ENCODE results near the gene MRPL37. TPM values are rescaled to one million over a fixed set of nuclear protein-coding genes. Genes with fewer than 3 reads are reported as not detected.
"Not testable (repeated sequence)": the region's sequence is repeated elsewhere in the genome, so short reads cannot be mapped to it uniquely, and the experiment has no call there.

The MRPL37 gene
- total RNA-seq, 1 donor from 2014 or later = 96.2 TPM

DNA sequence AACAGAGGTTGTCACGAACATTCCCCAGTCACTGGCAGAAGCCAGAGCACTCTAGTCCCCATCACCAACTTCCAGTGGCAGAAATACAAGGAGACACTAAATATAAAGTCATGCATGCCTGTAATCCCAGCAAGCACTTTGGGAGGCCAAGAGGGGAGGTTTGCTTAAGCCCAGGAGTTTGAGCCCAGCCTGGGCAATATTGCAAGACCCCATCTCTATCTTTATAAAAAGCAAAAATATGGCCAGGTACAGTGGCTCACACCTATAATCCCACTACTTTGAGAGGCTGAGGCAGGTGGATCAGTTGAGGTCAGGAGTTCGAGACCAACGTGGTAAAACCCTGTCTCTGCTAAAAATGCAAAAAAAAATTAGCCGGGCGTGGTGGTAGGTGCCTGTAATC is 6.5 kb upstream of the MRPL37 start:
- Mint-ChIP-seq H3K9me3 (no peaks in the 10 kb centered on the region), H3K4me1 (no peaks in the 10 kb centered on the region), H3K27ac (ENCODE audit: unreplicated experiment) (no peak overlapping the region), H3K4me3 (no peak overlapping the region), H3K36me3 (ENCODE audit: low read depth) (no peaks in the 10 kb centered on the region), H3K27me3 (ENCODE audit: low read depth) (no peaks in the 10 kb centered on the region)
- no peak for DNase-seq (ENCODE audit: low read depth, low spot score)
- TF ChIP-seq, protein P1, sequence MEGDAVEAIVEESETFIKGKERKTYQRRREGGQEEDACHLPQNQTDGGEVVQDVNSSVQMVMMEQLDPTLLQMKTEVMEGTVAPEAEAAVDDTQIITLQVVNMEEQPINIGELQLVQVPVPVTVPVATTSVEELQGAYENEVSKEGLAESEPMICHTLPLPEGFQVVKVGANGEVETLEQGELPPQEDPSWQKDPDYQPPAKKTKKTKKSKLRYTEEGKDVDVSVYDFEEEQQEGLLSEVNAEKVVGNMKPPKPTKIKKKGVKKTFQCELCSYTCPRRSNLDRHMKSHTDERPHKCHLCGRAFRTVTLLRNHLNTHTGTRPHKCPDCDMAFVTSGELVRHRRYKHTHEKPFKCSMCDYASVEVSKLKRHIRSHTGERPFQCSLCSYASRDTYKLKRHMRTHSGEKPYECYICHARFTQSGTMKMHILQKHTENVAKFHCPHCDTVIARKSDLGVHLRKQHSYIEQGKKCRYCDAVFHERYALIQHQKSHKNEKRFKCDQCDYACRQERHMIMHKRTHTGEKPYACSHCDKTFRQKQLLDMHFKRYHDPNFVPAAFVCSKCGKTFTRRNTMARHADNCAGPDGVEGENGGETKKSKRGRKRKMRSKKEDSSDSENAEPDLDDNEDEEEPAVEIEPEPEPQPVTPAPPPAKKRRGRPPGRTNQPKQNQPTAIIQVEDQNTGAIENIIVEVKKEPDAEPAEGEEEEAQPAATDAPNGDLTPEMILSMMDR (conservative IDR thresholded peaks at IDR 0.05) = no peak

DNA sequence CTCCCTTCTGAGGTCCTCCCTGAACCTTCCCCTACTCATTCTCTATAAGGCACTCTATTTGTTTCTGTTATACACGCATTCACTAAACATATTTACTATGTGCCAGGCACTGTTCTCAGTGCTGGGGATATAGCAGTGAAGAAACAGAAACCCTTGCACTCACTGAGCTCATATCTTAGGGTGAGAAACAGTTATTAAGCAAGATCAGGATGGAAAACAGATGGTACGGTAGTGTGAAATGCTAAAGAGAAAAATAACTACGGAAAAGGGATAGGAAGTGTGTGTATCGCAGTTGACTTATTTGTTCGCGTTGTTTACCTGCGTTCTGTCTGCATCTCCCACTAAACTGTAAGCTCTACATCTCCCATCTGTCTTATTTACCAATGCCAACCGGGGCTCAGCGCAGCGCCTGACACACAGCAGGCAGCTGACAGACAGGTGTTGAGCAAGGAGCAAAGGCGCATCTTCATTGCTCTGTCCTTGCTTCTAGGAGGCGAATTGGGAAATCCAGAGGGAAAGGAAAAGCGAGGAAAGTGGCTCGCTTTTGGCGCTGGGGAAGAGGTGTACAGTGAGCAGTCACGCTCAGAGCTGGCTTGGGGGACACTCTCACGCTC is 709 bp upstream of the MRPL37 start:
- Mint-ChIP-seq H3K27ac (ENCODE audit: unreplicated experiment) (no peak overlapping the region), H3K4me3 (peak overlapping the region; percentile 93), H3K9me3 (no peaks in the 10 kb centered on the region), H3K4me1 (peaks cover 34% of the 10 kb centered on the region), H3K27me3 (ENCODE audit: low read depth) (no peaks in the 10 kb centered on the region), H3K36me3 (ENCODE audit: low read depth) (no peaks in the 10 kb centered on the region)
- DNase-seq (ENCODE audit: low read depth, low spot score) = no peak
- TF ChIP-seq, protein P1 (conservative IDR thresholded peaks at IDR 0.05) = no peak

DNA sequence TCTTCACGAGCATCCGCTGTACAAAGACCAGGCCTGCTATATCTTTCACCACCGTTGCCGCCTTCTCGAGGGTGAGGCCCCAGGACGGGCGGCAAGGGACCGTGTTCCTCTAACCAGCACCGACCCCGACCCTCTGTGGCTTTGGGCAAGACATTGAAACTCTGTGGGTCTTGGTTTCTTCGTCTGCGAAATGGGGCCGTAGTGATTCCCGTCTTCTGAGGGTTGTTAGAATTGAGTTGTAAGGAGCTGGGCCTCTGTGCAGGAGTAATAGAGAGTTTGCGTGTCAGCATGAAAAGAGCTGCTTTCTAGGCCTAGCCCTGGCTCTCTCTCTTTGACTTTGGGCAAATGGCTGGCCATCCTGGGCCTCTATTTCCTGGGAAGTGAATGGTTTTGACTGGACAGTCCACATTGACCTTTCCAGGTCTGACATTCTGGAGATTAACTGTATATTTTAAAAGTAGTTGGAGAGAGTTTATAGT is 591 bp downstream of the MRPL37 start:
- no peaks in the 10 kb centered on the region for H3K9me3 Mint-ChIP-seq
- H3K36me3 Mint-ChIP-seq (ENCODE audit: low read depth) = peaks cover 5% of the 10 kb centered on the region
- H3K4me1 Mint-ChIP-seq = peaks cover 34% of the 10 kb centered on the region
- TF ChIP-seq, protein P1 (conservative IDR thresholded peaks at IDR 0.05) = no peak
- no peaks in the 10 kb centered on the region for H3K27me3 Mint-ChIP-seq (ENCODE audit: low read depth)
- H3K4me3 Mint-ChIP-seq = peak overlapping the region; percentile 93
- peak overlapping the region; percentile 97 for H3K27ac Mint-ChIP-seq (ENCODE audit: unreplicated experiment)
- no peak for DNase-seq (ENCODE audit: low read depth, low spot score)

DNA sequence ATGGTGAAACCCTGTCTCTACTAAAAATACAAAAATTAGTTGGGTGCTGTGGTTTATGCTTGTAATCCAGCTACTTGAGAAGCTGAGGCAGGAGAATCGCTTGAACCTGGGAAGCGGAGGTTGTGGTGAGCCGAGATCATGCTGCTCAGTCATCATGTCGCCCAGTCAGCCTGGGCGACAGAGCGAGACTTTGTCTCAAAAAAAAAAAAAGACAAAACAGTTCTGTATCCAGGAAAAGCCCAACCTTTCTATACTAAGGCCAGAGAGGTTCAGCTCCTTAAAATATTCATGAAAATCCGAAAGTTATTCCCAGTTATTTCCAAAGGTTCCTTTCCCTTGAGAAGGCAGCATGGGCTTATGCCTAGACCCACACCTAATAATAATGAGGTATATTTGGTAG is 4.2 kb downstream of the MRPL37 start:
- H3K36me3 Mint-ChIP-seq (ENCODE audit: low read depth) = peaks cover 11% of the 10 kb centered on the region
- no peak overlapping the region for H3K4me3 Mint-ChIP-seq
- no peak for DNase-seq (ENCODE audit: low read depth, low spot score)
- H3K9me3 Mint-ChIP-seq = no peaks in the 10 kb centered on the region
- TF ChIP-seq, protein P1 (conservative IDR thresholded peaks at IDR 0.05) = no peak
- peaks cover 30% of the 10 kb centered on the region for H3K4me1 Mint-ChIP-seq
- H3K27me3 Mint-ChIP-seq (ENCODE audit: low read depth) = no peaks in the 10 kb centered on the region
- H3K27ac Mint-ChIP-seq (ENCODE audit: unreplicated experiment) = no peak overlapping the region

DNA sequence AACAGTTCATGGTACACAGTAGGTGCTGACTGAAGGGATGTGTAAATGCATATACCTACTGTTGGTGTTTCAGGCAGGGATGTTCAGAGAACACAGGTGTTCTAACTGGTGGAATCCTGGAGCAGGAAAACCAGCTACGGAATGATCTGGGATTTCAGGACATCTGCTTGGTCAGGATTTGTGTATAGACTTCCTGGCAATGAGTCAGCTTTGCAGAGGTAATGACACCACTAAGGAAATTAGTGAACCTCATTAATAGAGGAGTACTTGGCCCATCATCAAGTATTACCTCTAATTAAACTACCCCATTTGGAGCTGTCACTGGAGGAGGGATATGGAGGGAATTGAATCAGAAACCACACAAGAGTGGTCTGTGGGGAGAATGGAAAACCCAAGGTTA is 7.3 kb downstream of the MRPL37 start:
- Mint-ChIP-seq H3K9me3 (no peaks in the 10 kb centered on the region), H3K36me3 (ENCODE audit: low read depth) (peaks cover 17% of the 10 kb centered on the region), H3K27me3 (ENCODE audit: low read depth) (no peaks in the 10 kb centered on the region), H3K4me1 (peaks cover 4% of the 10 kb centered on the region), H3K27ac (ENCODE audit: unreplicated experiment) (no peak overlapping the region), H3K4me3 (no peak overlapping the region)
- DNase-seq (ENCODE audit: low read depth, low spot score) = no peak
- TF ChIP-seq, protein P1 (conservative IDR thresholded peaks at IDR 0.05) = no peak

DNA sequence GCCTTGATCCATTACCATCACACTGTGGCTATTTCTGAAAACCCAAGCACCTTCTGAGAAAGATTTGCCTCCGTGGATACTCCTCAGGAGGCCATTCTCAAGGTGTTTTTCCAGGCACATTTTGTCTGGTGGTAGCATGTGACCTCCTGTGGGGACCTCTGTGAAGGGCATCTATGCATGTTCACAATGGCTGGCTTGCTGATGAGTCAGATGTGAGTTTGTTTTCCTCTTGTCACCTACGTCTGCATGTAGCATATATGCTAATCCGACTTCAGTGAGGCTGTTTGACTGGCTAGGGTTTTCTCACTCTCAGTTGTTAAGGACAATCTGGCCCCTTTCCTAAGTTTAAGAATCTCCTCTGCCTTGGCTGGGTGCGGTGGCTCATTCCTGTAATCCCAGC is 7.9 kb downstream of the MRPL37 start:
- H3K27ac Mint-ChIP-seq (ENCODE audit: unreplicated experiment); H3K27me3 Mint-ChIP-seq (ENCODE audit: low read depth); DNase-seq (ENCODE audit: low read depth, low spot score); H3K4me1 Mint-ChIP-seq; H3K9me3 Mint-ChIP-seq; H3K4me3 Mint-ChIP-seq: not testable (repeated sequence)
- peaks cover 17% of the 10 kb centered on the region for H3K36me3 Mint-ChIP-seq (ENCODE audit: low read depth)

Data from neural crest cell (in vitro differentiated cells).